ENCODE data around the gene TCEAL9.

DNA sequence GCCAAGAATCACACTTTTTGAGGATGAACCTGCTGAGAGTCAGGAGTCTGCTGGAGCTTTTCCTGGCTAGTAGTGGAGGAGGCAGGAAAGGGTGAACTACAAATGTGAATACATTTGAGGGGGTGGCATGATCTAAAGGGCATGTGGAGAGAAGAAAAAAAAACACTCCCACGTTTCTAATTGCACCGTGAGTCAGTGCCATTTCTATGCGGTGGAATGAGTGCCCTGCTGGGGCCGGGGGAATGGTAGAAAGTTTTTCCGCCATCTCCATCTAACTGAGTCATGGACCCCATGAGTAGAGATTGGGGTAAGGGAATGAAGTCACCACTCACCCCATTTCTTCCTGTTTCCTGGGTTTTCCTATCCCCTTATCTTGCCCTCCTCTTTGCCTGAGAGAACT lies 39.9 kb downstream of the TCEAL9 start:
- TF ChIP-seq CHD2 (IDR thresholded peaks at IDR 0.05; ENCODE audit: low read length) = no peak
- TF ChIP-seq POLR2AphosphoS5 (IDR thresholded peaks at IDR 0.05; ENCODE audit: low read depth, low read length) = no peak
- no peak for TF ChIP-seq SIN3A (conservative IDR thresholded peaks at IDR 0.05 in 1 of 2, IDR thresholded peaks at IDR 0.05 in 1 of 2; ENCODE audit: low read depth in 1 of 2, low read length in 2 of 2)
- TF ChIP-seq, protein P1, sequence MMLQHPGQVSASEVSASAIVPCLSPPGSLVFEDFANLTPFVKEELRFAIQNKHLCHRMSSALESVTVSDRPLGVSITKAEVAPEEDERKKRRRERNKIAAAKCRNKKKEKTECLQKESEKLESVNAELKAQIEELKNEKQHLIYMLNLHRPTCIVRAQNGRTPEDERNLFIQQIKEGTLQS (IDR thresholded peaks at IDR 0.05; ENCODE audit: insufficient read depth, low read depth, low read length) = no peak
- TF ChIP-seq, protein P2, sequence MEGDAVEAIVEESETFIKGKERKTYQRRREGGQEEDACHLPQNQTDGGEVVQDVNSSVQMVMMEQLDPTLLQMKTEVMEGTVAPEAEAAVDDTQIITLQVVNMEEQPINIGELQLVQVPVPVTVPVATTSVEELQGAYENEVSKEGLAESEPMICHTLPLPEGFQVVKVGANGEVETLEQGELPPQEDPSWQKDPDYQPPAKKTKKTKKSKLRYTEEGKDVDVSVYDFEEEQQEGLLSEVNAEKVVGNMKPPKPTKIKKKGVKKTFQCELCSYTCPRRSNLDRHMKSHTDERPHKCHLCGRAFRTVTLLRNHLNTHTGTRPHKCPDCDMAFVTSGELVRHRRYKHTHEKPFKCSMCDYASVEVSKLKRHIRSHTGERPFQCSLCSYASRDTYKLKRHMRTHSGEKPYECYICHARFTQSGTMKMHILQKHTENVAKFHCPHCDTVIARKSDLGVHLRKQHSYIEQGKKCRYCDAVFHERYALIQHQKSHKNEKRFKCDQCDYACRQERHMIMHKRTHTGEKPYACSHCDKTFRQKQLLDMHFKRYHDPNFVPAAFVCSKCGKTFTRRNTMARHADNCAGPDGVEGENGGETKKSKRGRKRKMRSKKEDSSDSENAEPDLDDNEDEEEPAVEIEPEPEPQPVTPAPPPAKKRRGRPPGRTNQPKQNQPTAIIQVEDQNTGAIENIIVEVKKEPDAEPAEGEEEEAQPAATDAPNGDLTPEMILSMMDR (IDR thresholded peaks at IDR 0.05; ENCODE audit: control extremely low read depth in 1 of 3, insufficient read depth in 1 of 3, low read depth in 1 of 3, low read length in 3 of 3) = no peak
- TF ChIP-seq RAD21 (IDR thresholded peaks at IDR 0.05 in 1 of 2, conservative IDR thresholded peaks at IDR 0.05 in 1 of 2; ENCODE audit: low read depth in 2 of 2, low read length in 2 of 2) = no peak
- no peak for TF ChIP-seq RBBP5 (IDR thresholded peaks at IDR 0.05; ENCODE audit: borderline replicate concordance, low read depth, low read length)
- no peak for TF ChIP-seq JUND (IDR thresholded peaks at IDR 0.05; ENCODE audit: low read length)
- TF ChIP-seq JUN (IDR thresholded peaks at IDR 0.05; ENCODE audit: low read depth, low read length) = no peak
- no peak for TF ChIP-seq HDAC2 (IDR thresholded peaks at IDR 0.05; ENCODE audit: borderline replicate concordance in 1 of 2, low read depth in 2 of 2, low read length in 2 of 2)
- TF ChIP-seq CREB1 (IDR thresholded peaks at IDR 0.05) = no peak
- TF ChIP-seq CBX5 (IDR thresholded peaks at IDR 0.05; ENCODE audit: low read depth, low read length) = no peak
- TF ChIP-seq, protein P3, sequence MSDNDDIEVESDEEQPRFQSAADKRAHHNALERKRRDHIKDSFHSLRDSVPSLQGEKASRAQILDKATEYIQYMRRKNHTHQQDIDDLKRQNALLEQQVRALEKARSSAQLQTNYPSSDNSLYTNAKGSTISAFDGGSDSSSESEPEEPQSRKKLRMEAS (IDR thresholded peaks at IDR 0.05) = no peak
- TF ChIP-seq GTF2F1 (IDR thresholded peaks at IDR 0.05; ENCODE audit: borderline replicate concordance, low read depth, low read length) = no peak
